Measurements from ENCODE around the gene PCSK5.

DNA sequence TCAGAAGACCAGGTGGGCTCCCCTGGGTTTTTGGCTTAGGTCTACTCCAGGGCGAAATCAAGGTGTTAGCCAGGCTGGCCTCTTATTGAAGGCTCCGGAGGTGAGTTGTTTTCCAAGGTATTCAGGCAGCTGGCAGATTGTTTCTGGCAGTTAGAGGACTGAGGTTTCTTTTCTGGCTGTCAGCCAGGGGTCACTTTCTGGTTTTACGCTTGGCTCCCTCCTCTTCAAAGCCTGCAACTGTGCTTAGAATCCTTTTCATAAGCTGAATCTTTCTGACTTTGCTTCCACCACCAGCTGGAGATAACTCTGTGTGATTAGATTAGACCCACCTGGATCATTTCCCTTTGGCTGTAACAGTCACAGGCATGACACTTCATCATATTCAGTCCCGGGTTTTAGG, 479.1 kb downstream of the PCSK5 start:
- TF ChIP-seq, protein P1, sequence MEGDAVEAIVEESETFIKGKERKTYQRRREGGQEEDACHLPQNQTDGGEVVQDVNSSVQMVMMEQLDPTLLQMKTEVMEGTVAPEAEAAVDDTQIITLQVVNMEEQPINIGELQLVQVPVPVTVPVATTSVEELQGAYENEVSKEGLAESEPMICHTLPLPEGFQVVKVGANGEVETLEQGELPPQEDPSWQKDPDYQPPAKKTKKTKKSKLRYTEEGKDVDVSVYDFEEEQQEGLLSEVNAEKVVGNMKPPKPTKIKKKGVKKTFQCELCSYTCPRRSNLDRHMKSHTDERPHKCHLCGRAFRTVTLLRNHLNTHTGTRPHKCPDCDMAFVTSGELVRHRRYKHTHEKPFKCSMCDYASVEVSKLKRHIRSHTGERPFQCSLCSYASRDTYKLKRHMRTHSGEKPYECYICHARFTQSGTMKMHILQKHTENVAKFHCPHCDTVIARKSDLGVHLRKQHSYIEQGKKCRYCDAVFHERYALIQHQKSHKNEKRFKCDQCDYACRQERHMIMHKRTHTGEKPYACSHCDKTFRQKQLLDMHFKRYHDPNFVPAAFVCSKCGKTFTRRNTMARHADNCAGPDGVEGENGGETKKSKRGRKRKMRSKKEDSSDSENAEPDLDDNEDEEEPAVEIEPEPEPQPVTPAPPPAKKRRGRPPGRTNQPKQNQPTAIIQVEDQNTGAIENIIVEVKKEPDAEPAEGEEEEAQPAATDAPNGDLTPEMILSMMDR (IDR thresholded peaks at IDR 0.05) = no peak
- no peak for TF ChIP-seq POLR2A (IDR thresholded peaks at IDR 0.05)
